Measurements from ENCODE around the gene DHRS1.

Gene DHRS1

DNA sequence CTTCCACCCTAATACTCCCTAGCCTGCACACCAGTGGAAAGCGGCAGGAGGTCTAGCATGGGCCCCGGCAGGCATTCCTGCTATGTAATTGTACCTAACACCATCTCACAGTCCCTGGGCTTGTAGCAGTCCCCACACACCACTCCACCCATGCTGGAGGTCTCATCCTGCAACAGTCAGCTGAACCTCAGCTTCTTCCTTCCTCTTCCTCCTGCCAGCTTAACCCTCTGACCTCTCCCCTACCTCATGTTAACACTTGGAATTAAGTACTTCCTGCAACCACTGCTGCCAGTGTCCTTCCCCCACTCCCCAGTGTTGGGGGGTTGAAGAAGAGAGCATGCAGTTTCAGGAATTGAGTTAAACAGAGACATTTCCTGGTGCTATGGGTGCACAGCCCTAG, 27.7 kb upstream of the DHRS1 start:
- DNase-seq = no peak

DNA sequence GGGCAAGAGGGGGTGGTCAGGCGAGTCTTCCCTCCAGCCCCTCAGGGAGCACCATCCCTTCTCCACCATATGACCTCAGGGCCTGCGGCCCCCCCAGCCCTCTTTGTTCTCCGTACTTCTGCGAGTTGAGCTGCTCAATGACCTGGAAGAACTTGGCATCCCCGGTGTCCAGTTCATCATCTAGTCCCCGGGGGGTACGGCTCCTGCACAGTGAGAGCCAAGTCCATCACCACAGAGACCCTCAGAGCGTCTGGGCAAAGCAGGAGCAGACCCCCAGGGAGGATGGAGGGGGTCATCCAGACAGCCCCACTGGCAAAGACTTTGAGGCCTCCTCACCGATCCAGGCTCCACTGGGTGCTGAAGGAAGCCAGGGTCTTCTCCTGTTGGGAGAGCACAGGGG, 26.4 kb upstream of the DHRS1 start:
- no peak for DNase-seq

DNA sequence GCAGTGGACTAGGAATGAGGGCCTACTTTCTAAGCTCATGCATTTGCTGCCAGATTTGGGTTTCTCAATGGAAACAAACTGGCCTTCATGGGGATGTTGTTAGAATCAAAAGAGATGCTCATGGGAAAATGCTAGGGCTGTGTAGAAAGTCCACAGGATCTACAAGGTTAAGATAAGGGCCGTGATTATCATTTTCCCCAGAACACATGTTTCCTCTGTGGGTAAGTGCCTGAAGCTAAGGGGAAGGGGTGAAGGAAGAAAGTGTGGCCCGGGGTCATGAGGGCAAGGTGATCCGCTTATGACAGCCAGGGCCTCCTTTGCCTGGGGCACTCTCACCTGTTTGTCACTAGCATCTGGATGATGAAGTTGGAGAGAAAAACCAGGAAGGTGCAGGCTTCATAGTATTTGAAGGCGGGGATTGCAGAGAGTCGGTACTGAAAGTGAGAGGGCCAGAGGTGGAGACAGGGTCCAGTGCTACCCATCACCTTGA, 25.5 kb upstream of the DHRS1 start:
- DNase-seq = no peak

- DNase-seq = no peak
Measured at GRCh38 chr14:24324024-24324423, 24.4 kb upstream of the DHRS1 start.

DNA sequence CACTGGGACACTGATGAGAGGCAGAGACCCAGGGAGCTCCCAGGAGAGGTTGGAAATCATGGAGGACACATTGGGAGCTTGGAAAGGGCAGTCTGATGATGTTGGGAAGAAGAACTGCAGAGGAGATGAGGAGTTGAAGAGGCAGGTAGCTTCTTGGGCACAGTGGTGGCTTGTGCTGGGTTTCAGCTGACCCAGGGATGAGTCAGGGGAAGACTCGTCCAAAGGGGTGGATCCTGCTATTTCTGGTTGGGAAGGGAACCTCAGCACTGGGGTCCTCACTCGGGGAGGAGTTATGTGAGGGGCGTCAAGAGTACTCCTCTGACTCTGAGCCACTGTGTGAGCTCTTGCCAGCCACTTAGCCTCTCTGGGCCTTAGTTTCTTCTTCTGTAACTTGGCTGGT, 23.8 kb upstream of the DHRS1 start:
- no peak for DNase-seq

GRCh38 chr14:24322672-24323071, 23.1 kb upstream of the DHRS1 start:
- DNase-seq = no peak

- no peak for DNase-seq
Measured at GRCh38 chr14:24321212-24321975, 21.8 kb upstream of the DHRS1 start.

DNA sequence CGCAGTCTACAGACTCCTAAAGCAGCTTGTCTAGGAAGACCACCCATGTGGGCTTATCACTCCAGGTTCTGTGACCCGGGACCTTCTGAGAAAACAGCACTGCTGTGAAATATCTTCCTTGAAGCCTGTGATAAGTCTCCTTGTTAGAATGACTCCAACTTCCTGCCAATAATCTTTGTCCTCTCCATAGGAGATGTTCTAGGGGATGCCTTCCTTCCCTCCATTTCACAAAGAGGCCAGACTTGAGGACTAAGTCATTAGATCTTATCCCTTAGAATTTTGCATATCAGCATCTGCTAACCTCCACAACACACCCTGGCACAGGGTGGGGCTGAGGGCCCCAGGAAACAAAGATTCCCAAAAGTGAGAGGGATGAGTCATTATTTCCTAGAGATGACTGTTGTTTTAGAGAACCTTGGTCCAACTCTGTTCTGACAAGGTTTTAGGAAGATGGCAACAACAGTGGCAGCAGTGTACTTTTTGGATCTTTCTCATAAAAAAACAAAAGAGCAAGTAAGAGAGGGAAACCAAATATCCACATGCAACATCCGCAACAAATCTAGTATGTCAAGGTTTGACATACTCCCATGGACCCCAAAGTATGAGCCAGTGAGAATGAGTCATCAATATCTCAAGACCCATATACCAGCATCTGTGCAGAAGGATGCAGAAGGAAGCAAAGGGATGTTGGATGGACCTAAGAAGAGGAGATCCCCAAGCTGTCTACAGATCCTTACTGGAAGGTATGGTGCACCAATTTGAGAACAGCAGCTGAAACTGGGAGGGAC, 17.8 kb upstream of the DHRS1 start:
- no peak for DNase-seq

DNA sequence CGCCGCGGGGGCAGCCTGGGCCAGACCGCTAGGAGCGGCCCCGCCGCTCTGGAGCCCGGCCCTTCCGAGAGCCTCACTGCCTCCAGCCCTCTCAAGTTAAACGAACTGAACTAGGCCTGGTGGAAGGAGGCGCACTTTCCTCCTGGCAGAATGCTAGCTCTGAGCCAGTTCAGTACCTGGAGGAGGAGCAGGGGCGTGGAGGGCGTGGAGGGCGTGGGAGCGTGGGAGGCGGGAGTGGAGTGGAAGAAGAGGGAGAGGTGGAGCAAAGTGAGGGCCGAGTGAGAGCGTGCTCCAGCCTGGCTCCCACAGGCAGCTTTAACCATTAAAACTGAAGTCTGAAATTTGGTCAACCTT, 17.0 kb upstream of the DHRS1 start:
- DNase-seq = no peak

GRCh38 chr14:24315807-24316596, 16.4 kb upstream of the DHRS1 start:
- DNase-seq = no peak

DNA sequence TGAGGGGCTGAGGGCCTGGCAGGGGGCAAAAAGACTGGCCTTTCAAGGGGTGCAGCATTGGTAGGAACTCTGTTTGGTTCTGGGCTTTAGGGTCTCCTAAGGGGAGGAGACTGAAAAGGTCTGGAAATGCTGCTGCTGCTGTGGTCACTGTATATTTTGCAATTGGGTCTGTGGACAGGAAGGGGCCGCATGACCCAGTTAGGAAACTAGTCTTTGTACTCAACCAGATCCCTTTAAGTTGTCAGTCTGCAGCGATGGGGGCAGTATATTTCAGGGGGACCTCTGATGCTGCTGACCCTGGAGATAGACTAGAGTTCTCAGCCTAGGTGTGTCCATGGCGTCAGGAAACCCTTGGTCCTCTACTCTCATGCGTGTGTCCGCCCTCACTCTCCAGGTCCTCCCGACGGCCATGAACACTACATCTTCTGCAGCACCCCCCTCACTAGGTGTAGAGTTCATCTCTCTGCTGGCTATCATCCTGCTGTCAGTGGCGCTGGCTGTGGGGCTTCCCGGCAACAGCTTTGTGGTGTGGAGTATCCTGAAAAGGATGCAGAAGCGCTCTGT, 15.7 kb upstream of the DHRS1 start:
- DNase-seq = no peak

DNA sequence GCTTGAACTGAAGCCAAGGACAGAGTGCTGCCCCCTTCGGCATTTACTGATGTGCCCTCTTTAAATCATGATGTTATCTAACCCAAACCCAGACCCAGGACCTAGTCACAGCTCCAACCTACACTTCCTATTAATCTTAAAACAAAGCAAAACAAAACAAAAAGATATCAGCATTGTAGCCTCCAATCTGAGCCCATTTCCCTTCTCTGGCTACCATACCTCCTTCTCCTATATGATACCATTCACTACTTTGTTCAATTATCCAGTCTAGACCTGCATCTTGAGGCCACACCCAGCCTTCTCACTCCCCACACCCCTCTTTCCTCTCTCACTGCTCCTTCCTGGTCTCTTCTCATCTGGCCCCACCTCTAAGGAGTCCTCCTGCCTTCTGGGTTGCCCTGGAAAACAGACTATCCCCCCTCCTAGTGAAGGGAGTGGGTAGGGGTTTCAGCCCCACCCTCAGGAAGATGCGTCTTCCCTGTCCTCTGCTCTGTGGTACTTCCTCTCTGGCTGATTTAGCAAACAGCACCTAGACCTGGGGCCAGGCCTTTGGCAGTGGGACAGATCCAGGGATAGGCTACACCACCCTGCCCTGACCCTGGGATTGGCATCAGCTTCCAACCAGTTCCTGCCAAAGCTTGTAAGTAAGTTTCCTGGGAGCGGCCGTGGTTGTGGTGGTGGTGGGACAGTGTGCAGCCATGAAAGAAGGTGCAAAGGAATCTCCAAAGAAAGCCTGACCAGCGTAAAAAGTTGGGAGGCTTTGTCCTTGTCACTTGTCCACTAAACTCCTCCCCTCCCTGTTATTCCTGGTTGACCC, 15.0 kb upstream of the DHRS1 start:
- DNase-seq = no peak

DNA sequence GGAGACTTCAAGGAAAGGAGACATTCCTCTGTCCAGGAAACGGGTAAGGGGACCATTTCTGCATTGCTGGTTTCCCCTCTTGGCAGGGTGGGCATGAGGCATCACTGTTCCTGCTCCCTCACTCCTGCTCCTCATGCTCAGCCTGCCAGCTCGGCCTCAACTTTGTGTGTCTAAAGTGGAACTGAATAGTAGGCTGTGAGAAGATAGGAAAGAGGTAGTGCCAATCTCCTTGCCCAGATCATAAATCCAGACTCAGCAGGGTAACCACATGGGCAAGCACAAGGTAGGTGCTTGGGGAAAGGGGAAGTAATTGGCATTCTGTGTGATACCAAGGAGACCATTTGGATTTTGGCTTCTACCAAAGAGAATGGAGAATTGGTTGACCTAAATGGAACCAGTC, 14.3 kb upstream of the DHRS1 start:
- DNase-seq = no peak

DNA sequence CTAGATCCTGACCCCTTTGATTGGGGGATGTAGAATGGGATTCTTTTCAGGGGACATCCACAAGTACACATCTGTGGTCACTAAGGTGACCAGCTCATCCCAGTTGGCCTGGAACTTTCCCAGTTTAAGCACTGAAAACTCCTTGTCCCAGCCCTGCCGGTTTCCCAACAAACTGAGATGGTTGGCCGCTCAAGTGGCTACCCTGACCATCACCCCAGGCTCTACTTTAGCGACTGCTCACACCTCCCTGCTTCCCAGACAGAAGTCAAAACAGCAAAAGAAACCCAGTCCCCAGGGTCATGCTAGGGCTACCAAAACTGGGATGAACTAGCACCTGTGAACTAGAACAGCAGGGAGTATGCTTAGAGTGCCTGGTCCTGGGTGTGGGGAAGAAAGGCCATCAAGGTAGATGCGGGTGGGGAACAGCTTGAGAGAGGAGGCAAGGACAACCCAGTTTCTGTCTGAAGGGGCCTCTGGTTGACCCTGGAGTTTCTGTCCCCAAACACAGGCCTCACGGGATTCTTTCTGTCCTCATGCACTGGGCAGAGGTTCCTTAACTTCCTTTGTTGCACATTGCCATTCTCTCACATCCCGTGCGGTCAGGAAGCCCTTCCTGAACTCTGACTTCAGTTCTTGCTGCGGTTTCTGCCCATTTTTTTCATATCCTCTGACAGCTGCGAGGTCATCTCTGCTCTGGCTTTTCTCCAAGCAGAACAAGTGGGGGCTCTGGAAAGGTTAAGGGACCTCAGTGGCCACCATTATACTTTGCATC, 13.3 kb upstream of the DHRS1 start:
- DNase-seq = no peak

DNA sequence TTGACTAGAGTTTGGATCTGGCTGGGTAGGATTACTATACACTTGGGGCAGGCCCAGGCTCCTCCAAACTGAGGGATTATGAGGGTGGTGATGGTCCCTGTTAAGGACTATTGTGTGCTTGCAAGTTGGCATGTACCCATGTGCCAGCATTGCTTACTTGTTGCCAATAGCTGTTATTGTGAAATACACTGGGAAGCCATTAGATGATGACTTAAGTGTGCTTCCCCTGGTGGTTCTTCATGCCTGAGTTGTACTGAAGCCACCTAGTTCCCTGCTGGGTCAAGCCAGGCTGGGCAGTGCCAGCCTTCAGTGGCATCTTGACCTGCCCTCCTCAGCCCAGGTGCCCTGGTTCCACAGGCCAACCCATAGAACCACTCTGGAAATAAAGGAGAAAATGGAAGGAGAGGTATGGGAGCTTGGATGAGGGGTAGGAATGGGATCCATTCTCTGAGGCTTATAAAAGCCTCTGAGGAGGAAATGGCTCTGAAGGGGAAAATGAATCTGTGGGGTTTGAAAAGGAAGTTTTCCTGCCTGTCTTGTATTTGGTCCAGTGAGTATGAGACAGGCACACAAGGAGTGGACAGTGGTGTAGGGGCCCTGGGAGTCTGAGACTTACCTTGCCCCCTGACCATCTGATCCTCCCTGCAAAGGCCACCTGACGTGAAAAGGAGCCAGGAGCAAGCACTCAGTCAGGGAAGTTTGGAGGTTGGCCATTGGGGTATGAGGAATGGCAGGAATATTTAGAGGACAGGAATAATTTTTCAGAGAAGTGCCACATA, 12.4 kb upstream of the DHRS1 start:
- no peak for DNase-seq

DNA sequence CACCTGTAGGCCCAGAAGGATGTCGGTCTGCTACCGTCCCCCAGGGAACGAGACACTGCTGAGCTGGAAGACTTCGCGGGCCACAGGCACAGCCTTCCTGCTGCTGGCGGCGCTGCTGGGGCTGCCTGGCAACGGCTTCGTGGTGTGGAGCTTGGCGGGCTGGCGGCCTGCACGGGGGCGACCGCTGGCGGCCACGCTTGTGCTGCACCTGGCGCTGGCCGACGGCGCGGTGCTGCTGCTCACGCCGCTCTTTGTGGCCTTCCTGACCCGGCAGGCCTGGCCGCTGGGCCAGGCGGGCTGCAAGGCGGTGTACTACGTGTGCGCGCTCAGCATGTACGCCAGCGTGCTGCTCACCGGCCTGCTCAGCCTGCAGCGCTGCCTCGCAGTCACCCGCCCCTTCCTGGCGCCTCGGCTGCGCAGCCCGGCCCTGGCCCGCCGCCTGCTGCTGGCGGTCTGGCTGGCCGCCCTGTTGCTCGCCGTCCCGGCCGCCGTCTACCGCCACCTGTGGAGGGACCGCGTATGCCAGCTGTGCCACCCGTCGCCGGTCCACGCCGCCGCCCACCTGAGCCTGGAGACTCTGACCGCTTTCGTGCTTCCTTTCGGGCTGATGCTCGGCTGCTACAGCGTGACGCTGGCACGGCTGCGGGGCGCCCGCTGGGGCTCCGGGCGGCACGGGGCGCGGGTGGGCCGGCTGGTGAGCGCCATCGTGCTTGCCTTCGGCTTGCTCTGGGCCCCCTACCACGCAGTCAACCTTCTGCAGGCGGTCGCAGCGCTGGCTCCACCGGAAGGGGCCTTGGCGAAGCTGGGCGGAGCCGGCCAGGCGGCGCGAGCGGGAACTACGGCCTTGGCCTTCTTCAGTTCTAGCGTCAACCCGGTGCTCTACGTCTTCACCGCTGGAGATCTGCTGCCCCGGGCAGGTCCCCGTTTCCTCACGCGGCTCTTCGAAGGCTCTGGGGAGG, 11.3 kb upstream of the DHRS1 start, which contains the start of gene LTB4R:
TSS of gene LTB4R (plus strand) at position 857 of the 959 bp plus-strand sequence. CDS start 4,150 bp downstream, outside the sequence.
- peak; percentile 61 for DNase-seq

GRCh38 chr14:24310265-24310645, 10.7 kb upstream of the DHRS1 start:
- DNase-seq = no peak

GRCh38 chr14:24309538-24310264, 10.1 kb upstream of the DHRS1 start, which contains the start of gene LTB4R2:
TSS of gene LTB4R2 (plus strand) at chr14:24310140. CDS start at chr14:24310665, 525 bp downstream.
- no peak for DNase-seq

All from stimulated activated CD4-positive, alpha-beta T cell treated with anti-CD3 and anti-CD28 coated beads, Interleukin-4, amount 100 ng/mL, for 1 hour (primary cell).